Right lobe of liver (tissue), 4 donors: ENCODE data around the gene NLN.

Source experiments
- POLR2A ChIP-seq: fragments of 450-650 bp; IDR thresholded peaks from one replicate; pipeline ENCODE4 v1.6.1; 2017; ENCODE audit warnings: antibody characterized with exemption, mild to moderate bottlenecking
- TF ChIP-seq, protein P1 (sequence below), 4 donors: fragments of 200-600 bp in 3 of 4; fragments of 450-650 bp in 1 of 4; IDR thresholded peaks; one replicate each; pipeline versions ENCODE4 v1.5.1 to v1.8.0; 2016 to 2022; ENCODE audit warnings: antibody characterized with exemption in 4 of 4, mild to moderate bottlenecking in 2 of 4
- donor health status: DM: no; HTN: no; CAD: no.
- donor health status: DM: no; HTN: no; CAD: no.
- donor health status: DM: no; HTN: yes; CAD: no.

DNA sequence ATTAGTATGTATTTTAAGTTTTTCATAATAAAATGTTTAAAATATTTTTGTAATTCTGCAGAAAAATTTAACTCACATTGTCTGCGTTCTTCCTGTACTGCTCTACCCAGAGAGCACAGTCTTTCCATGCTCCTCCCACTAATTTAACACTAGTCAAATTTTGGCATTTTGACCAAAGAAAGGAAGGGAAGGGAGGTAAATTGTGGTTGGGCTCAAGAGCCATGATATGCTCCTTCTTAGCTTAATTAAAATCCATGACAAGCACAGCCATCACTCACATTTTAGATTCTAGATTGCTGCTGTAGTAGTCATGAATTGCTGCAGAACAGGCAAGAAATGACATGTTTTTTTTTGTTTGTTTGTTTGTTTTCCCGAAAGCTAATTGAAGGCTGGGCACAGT, 98.4 kb downstream of the NLN start:
- no peak for TF ChIP-seq POLR2A
- TF ChIP-seq, protein P1, sequence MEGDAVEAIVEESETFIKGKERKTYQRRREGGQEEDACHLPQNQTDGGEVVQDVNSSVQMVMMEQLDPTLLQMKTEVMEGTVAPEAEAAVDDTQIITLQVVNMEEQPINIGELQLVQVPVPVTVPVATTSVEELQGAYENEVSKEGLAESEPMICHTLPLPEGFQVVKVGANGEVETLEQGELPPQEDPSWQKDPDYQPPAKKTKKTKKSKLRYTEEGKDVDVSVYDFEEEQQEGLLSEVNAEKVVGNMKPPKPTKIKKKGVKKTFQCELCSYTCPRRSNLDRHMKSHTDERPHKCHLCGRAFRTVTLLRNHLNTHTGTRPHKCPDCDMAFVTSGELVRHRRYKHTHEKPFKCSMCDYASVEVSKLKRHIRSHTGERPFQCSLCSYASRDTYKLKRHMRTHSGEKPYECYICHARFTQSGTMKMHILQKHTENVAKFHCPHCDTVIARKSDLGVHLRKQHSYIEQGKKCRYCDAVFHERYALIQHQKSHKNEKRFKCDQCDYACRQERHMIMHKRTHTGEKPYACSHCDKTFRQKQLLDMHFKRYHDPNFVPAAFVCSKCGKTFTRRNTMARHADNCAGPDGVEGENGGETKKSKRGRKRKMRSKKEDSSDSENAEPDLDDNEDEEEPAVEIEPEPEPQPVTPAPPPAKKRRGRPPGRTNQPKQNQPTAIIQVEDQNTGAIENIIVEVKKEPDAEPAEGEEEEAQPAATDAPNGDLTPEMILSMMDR (IDR thresholded peaks at IDR 0.05) = no peak
